Coronary artery (tissue), 2 donors: Measurements from ENCODE around the gene PKNOX1.
"Not testable (repeated sequence)": the region's sequence is repeated elsewhere in the genome, so short reads cannot be mapped to it uniquely, and the experiment has no call there.

Experiments used
- DNase-seq: peaks from one replicate; pipeline ENCODE4 v3.0.0-alpha.2; 2017; ENCODE audit warnings: low spot score
- H3K27ac ChIP-seq, 2 donors: fragments of 200-600 bp; sonication (generic); one replicate each; pipeline ENCODE4 v1.5.1; 2016 to 2019
- H3K4me3 ChIP-seq: fragments of 200-600 bp; sonication (generic); 2 replicates; pipeline ENCODE4 v1.5.1; 2016; ENCODE audit warnings: mild to moderate bottlenecking, moderate library complexity
- CTCF ChIP-seq: fragments of 200-600 bp; sonication (generic); IDR thresholded peaks from one replicate; pipeline ENCODE4 v1.5.1; 2019; ENCODE audit warnings: antibody characterized with exemption

Gene PKNOX1

GRCh38 chr21:42937034-42937940, 37.1 kb upstream of the PKNOX1 start:
- H3K27ac ChIP-seq: not testable (repeated sequence)

GRCh38 chr21:42937960-42938605, 36.3 kb upstream of the PKNOX1 start:
- DNase-seq: no peak
- TF ChIP-seq CTCF: no peak
- H3K27ac ChIP-seq: no peak overlapping the region
- no peak overlapping the region for H3K4me3 ChIP-seq

More at GRCh38 chr21:42937034-42937940, 37.1 kb upstream of the PKNOX1 start:
- H3K4me3 ChIP-seq, DNase-seq: not testable (repeated sequence)

DNA sequence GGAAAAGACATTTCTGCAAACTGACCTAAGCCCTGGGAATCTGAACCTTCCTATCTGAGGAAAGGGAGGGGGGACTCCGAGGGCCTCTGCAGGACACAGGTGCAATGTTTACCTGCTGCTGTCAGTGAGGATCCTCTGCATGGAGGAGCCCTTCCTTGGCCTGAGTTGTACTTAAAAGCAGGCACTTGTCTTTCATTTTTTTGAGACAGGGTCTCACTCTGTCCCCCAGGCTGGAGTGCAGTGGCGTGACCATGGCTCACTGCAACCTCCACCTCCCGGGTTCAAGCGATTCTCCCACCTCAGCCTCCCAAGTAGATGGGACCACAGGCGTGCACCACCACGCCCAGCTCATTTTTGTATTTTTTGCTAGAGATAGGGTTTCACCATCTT, 35.8 kb upstream of the PKNOX1 start:
- not testable (repeated sequence) for H3K27ac ChIP-seq, H3K4me3 ChIP-seq, DNase-seq

DNA sequence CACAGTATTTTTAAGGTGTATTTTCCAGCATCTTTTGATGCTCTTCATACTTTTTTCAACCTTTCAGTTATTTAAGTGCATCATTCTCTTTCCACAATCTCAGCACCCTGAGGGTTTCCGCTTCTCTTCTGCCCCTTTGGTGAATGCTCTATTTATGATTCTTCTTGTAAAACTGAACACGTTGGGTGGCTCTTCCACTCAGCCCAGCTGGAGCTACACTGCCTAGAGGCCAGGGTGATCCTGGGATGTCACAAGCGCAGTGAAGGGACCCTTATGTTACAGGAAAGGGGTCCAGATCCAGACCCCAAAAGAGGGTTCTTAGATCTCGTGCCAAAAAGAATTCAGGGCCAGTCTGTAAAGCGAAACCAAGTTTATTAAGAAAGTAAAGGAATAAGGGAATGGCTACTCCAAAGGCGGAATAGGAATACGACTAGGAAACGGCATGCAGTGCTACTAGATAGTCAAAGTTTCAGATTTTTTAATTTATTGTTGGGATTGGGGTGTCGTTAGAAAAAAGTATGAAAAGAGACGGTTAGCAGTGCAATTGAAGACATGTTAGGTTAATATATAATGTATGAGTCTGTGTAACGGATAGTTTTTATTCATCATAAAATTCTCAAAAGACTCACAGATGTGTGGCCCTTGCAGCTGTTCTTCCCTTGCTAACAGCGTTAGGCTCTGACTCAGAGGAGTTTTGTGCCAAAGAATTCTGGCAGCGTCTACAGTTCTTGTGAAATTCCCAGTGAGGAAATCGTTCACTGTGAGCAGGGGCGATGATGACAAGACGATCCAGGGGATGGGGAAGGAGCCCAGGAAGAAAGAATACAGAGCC, 34.6 kb upstream of the PKNOX1 start:
- H3K27ac ChIP-seq: peak overlapping the region; percentile 18 to 47
- no peak for TF ChIP-seq CTCF
- peak overlapping the region; percentile 2 for H3K4me3 ChIP-seq
- peak; percentile 88 for DNase-seq

- DNase-seq: no peak
- Histone ChIP-seq H3K4me3 (no peak overlapping the region), H3K27ac (no peak overlapping the region)
- TF ChIP-seq CTCF: no peak
Measured at GRCh38 chr21:42941696-42942085, 32.7 kb upstream of the PKNOX1 start.

DNA sequence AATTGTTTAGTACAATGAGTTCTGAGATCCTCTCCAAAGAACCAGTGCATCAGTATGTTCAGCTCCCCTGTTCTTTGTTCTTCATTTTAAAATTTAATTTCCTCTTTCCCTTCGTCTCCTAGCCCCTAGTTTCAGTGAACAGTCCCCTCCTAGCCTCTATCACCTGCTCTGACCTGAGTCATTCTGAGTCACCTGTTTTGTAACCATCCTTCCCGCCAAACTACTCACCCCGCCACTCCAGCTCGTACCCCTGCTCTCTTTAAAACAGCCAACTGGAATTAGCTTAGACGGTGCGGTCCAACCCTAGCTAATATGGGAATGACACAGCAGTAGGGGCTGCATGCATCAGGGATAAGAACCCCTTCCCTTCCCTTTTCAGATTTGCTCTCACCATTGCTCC, 32.1 kb upstream of the PKNOX1 start:
- DNase-seq: no peak
- no peak for TF ChIP-seq CTCF
- H3K27ac ChIP-seq: no peak overlapping the region
- H3K4me3 ChIP-seq: no peak overlapping the region

DNA sequence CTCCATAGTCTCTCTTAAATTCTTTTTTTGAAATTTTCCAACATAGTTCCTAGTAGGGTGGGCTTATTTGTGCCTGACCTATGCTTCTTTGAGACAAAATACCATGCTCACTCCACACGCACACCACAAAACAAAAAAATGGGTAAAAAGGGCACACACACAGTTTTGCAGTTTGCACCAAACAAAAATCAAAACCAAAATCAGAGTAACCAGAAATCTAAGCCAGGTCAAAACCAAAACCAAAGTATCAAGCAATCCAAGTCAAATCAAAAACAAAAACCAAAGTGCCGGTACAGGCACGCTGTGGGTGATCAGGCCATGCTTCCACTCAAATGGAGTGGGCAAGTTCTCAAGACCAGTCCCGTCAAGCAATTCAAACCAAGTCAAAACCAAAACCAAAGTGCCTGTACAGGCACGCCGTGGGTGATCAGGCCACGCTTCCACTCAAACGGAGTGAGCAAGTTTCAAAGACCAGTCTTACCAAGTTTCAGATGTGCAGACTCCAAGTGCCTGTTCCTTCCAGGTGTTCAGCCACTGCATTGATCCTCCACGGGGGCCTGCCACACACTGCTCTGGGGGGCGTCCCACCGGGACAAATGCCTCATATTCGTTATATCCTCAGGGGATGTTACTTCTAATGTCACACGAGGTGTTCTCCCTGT, 25.1 kb upstream of the PKNOX1 start:
- not testable (repeated sequence) for H3K27ac ChIP-seq, H3K4me3 ChIP-seq, DNase-seq

- not testable (repeated sequence) for H3K4me3 ChIP-seq, H3K27ac ChIP-seq, DNase-seq
Measured at GRCh38 chr21:42951193-42951592, 23.2 kb upstream of the PKNOX1 start.
